ENCODE data around the gene ZNF536.

The ZNF536 gene

DNA sequence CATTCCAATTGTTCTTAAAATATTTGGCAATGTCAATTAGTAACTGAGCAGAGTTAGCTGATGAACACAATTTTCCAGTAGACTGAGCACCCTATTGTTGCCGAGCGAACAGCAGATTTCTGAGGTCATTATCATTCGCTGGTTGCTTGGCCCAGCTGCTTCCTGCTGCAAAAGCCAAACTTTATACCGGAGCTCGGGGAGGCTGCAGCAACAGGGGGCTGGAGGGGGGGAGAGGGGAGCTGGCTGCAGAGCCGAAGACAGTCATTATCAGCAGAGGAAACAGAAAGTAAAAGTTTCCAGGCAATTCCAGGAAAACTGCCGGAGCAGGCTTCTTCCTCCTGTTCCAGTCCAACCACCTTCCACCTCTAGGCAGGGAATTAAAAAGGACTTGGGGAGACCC lies 77.9 kb downstream of the ZNF536 start:
- no peak for DNase-seq
- Histone ChIP-seq H3K27ac (ENCODE audit: low read length) (no peak overlapping the region), H3K79me2 (ENCODE audit: low read length) (no peaks in the 10 kb centered on the region), H3K4me3 (ENCODE audit: low read length) (no peak overlapping the region), H3K27me3 (replicated peaks; ENCODE audit: insufficient read depth, low read length) (peaks cover 94% of the 10 kb centered on the region), H3K4me1 (ENCODE audit: low read length) (no peaks in the 10 kb centered on the region), H3K9ac (ENCODE audit: low read length) (no peak overlapping the region), H3K9me3 (replicated peaks; ENCODE audit: insufficient read depth, low read length) (no peaks in the 10 kb centered on the region), H2AFZ (ENCODE audit: low read length) (no peak overlapping the region), H3K4me2 (ENCODE audit: low read depth, low read length) (no peak overlapping the region), H4K20me1 (ENCODE audit: insufficient read depth, low read length) (no peaks in the 10 kb centered on the region), H3K9me2 (replicated peaks; ENCODE audit: insufficient read depth, low read length) (no peaks in the 10 kb centered on the region), H3F3A (ENCODE audit: insufficient read depth, low read length) (no peaks in the 10 kb centered on the region), H3K36me3 (replicated peaks; ENCODE audit: insufficient read depth, low read length) (no peaks in the 10 kb centered on the region)
- TF ChIP-seq EZH2 (optimal IDR thresholded peaks at IDR 0.05; ENCODE audit: low read depth, low read length): no peak
- TF ChIP-seq, protein P1, sequence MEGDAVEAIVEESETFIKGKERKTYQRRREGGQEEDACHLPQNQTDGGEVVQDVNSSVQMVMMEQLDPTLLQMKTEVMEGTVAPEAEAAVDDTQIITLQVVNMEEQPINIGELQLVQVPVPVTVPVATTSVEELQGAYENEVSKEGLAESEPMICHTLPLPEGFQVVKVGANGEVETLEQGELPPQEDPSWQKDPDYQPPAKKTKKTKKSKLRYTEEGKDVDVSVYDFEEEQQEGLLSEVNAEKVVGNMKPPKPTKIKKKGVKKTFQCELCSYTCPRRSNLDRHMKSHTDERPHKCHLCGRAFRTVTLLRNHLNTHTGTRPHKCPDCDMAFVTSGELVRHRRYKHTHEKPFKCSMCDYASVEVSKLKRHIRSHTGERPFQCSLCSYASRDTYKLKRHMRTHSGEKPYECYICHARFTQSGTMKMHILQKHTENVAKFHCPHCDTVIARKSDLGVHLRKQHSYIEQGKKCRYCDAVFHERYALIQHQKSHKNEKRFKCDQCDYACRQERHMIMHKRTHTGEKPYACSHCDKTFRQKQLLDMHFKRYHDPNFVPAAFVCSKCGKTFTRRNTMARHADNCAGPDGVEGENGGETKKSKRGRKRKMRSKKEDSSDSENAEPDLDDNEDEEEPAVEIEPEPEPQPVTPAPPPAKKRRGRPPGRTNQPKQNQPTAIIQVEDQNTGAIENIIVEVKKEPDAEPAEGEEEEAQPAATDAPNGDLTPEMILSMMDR (IDR thresholded peaks at IDR 0.05; ENCODE audit: low read length): no peak
- no peak for TF ChIP-seq EZH2phosphoT487 (IDR thresholded peaks at IDR 0.05; ENCODE audit: low read length)

DNA sequence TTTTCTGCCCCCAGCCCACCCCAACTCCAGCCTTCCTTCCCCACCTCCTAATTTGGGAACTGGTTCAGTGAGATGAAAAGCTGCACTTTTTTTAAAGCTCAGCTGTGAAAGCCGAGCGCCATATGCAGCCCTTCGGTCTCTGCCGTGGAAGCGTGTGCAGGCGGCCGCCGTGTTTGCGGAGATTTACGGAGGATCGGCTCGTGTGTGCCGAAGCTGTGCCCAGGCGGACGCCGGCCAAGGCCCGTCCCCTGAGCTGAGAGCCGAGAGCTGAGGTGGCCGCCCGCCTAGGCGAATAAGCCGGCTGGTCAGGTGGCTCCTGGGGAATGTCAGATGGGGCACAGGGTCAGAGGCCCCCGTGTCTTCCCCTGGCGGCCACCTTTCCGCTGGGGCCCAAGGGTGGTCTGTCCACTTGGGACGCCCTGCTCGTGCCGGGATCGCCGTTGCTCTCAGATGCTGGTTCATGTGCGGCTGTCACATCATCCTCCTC lies 78.7 kb downstream of the ZNF536 start:
- Histone ChIP-seq H3K9me2 (replicated peaks; ENCODE audit: insufficient read depth, low read length) (no peaks in the 10 kb centered on the region), H3K27me3 (replicated peaks; ENCODE audit: insufficient read depth, low read length) (peaks cover 97% of the 10 kb centered on the region), H3K4me2 (ENCODE audit: low read depth, low read length) (no peak overlapping the region), H3K9me3 (replicated peaks; ENCODE audit: insufficient read depth, low read length) (no peaks in the 10 kb centered on the region), H4K20me1 (ENCODE audit: insufficient read depth, low read length) (no peaks in the 10 kb centered on the region), H2AFZ (ENCODE audit: low read length) (no peak overlapping the region), H3K4me3 (ENCODE audit: low read length) (no peak overlapping the region), H3K4me1 (ENCODE audit: low read length) (no peaks in the 10 kb centered on the region), H3K36me3 (replicated peaks; ENCODE audit: insufficient read depth, low read length) (no peaks in the 10 kb centered on the region), H3K9ac (ENCODE audit: low read length) (no peak overlapping the region), H3K27ac (ENCODE audit: low read length) (no peak overlapping the region), H3K79me2 (ENCODE audit: low read length) (no peaks in the 10 kb centered on the region), H3F3A (ENCODE audit: insufficient read depth, low read length) (no peaks in the 10 kb centered on the region)
- TF ChIP-seq EZH2phosphoT487 (IDR thresholded peaks at IDR 0.05; ENCODE audit: low read length) (no peak), EZH2 (optimal IDR thresholded peaks at IDR 0.05; ENCODE audit: low read depth, low read length) (no peak)
- TF ChIP-seq, protein P1 (IDR thresholded peaks at IDR 0.05; ENCODE audit: low read length): no peak
- DNase-seq: no peak

DNA sequence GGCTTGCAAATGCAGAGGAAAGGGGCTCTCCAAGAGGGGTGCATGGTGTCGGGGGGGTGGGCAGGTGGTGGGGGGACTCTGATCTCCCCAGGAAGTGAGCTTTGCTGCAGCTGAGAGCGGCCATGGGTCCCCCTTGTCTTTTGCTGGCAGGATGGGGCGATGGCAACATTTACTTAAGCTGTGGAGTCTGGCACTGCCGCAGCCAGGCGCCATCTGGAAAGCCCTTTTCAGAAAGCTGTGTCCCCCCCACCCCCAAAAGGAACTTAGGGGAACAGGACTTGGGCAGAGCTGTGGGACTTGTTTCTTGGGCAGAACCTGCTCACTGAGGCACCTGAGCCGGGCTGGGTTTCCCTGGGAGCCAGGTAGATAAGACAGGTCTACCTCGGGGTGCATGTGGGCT lies 80.7 kb downstream of the ZNF536 start:
- no peak overlapping the region for H3K9ac ChIP-seq (ENCODE audit: low read length)
- DNase-seq: no peak
- no peaks in the 10 kb centered on the region for H4K20me1 ChIP-seq (ENCODE audit: insufficient read depth, low read length)
- no peaks in the 10 kb centered on the region for H3F3A ChIP-seq (ENCODE audit: insufficient read depth, low read length)
- no peaks in the 10 kb centered on the region for H3K9me3 ChIP-seq (replicated peaks; ENCODE audit: insufficient read depth, low read length)
- H3K4me3 ChIP-seq (ENCODE audit: low read length): no peak overlapping the region
- H3K27me3 ChIP-seq (replicated peaks; ENCODE audit: insufficient read depth, low read length): peaks cover 80% of the 10 kb centered on the region
- H3K79me2 ChIP-seq (ENCODE audit: low read length): no peaks in the 10 kb centered on the region
- H3K27ac ChIP-seq (ENCODE audit: low read length): no peak overlapping the region
- TF ChIP-seq EZH2 (optimal IDR thresholded peaks at IDR 0.05; ENCODE audit: low read depth, low read length) (no peak), EZH2phosphoT487 (IDR thresholded peaks at IDR 0.05; ENCODE audit: low read length) (no peak)
- TF ChIP-seq, protein P1 (IDR thresholded peaks at IDR 0.05; ENCODE audit: low read length): no peak
- H2AFZ ChIP-seq (ENCODE audit: low read length): no peak overlapping the region
- no peak overlapping the region for H3K4me2 ChIP-seq (ENCODE audit: low read depth, low read length)
- H3K9me2 ChIP-seq (replicated peaks; ENCODE audit: insufficient read depth, low read length): no peaks in the 10 kb centered on the region
- H3K4me1 ChIP-seq (ENCODE audit: low read length): no peaks in the 10 kb centered on the region
- no peaks in the 10 kb centered on the region for H3K36me3 ChIP-seq (replicated peaks; ENCODE audit: insufficient read depth, low read length)
